ENCODE measurements around the gene NEDD8. TPM values are rescaled to one million over a fixed set of nuclear protein-coding genes. Genes with fewer than 3 reads are reported as not detected.

The NEDD8 gene
- total RNA-seq, 1 experiment from 2014 or later = 214 TPM

GRCh38 chr14:24206260-24207103 is 25.7 kb downstream of the NEDD8 start:
- H3K9ac ChIP-seq (ENCODE audit: extremely low read depth, insufficient read length, low read length) = no peak overlapping the region
- Mint-ChIP-seq H3K36me3 (ENCODE audit: insufficient read depth in 1 of 3, low read depth in 3 of 3) (peaks cover 51 to 84% (median 76%) of the 10 kb centered on the region in 3 experiments), H3K4me1 (peaks cover 22 to 28% of the 10 kb centered on the region in 2 experiments), H3K9me3 (peaks cover 3 to 11% of the 10 kb centered on the region in 2 experiments), H3K27ac (peak overlapping the region in 2 of 3 experiments; percentile 75 to 90; a peak in 3 of 7 replicates), H3K27me3 (ENCODE audit: low read depth) (no peaks in the 10 kb centered on the region), H3K4me3 (no peak overlapping the region)
- no CpG with 5 or more reads among the region's 11 CpGs for WGBS (ENCODE audit: extremely low coverage, insufficient read length, low lambda C conversion rate)
- H2BK12ac ChIP-seq (ENCODE audit: insufficient read length, low read depth, low read length) = no peak overlapping the region
- no peak overlapping the region for H2AK5ac ChIP-seq (ENCODE audit: insufficient read length, low read length)
- no peak for TF ChIP-seq CTCF (conservative IDR thresholded peaks at IDR 0.05)
- H3K79me1 ChIP-seq (ENCODE audit: insufficient read depth, low read depth, low read length, poor library complexity, severe bottlenecking) = no peaks in the 10 kb centered on the region
- H3K14ac ChIP-seq (ENCODE audit: insufficient read depth, low read length) = no peak overlapping the region
- DNase-seq = no peak
- no peak overlapping the region for H2BK120ac ChIP-seq (ENCODE audit: low read depth, low read length, poor library complexity, severe bottlenecking)
- no peak overlapping the region for H2BK5ac ChIP-seq (ENCODE audit: insufficient read length, low read length)
- no peaks in the 10 kb centered on the region for H3K79me2 ChIP-seq (ENCODE audit: insufficient read depth, low read length)
- H3K27ac ChIP-seq (ENCODE audit: insufficient read length, low read depth, low read length) = no peak overlapping the region
- H3K27me3 ChIP-seq (ENCODE audit: insufficient read depth, low read length) = no peaks in the 10 kb centered on the region
- H4K8ac ChIP-seq (replicated peaks; ENCODE audit: insufficient read length, low read depth, low read length) = no peak overlapping the region
- peaks cover 5% of the 10 kb centered on the region; the same call in 1 of the 2 replicates for H3K4me1 ChIP-seq (ENCODE audit: insufficient read depth, low read length)
- H3K56ac ChIP-seq (ENCODE audit: insufficient read length, low read depth, low read length) = no peak overlapping the region
- no peak overlapping the region for H2BK20ac ChIP-seq (ENCODE audit: low read depth, low read length, poor library complexity, severe bottlenecking)
- H4K91ac ChIP-seq (ENCODE audit: insufficient read length, low read depth, low read length) = no peak overlapping the region
- H4K20me1 ChIP-seq (ENCODE audit: control insufficient read depth, insufficient read depth, insufficient read length) = no peaks in the 10 kb centered on the region
- no peak overlapping the region for H4K5ac ChIP-seq (ENCODE audit: insufficient read length, low read depth, low read length)
- H3K18ac ChIP-seq (ENCODE audit: insufficient read length, low read depth, low read length) = no peak overlapping the region
- H3K4ac ChIP-seq (ENCODE audit: low read depth, low read length) = no peak overlapping the region
- no peak overlapping the region for H3K23ac ChIP-seq (ENCODE audit: insufficient read length, low read depth, low read length)
- H3T11ph ChIP-seq (ENCODE audit: low read length) = no peak overlapping the region
- no peak overlapping the region for H2BK15ac ChIP-seq (ENCODE audit: low read depth, low read length)
- H3K9me3 ChIP-seq (ENCODE audit: control insufficient read depth, low read depth, low read length) = peaks cover 3% of the 10 kb centered on the region
- no peaks in the 10 kb centered on the region for H3K23me2 ChIP-seq (ENCODE audit: insufficient read length, low read depth, low read length, poor library complexity, severe bottlenecking)
- H2AFZ ChIP-seq (ENCODE audit: low read length) = no peak overlapping the region
- H3K4me2 ChIP-seq (ENCODE audit: insufficient read depth, insufficient read length, low read length) = no peak overlapping the region
